ENCODE measurements around the gene SUN1.

DNA sequence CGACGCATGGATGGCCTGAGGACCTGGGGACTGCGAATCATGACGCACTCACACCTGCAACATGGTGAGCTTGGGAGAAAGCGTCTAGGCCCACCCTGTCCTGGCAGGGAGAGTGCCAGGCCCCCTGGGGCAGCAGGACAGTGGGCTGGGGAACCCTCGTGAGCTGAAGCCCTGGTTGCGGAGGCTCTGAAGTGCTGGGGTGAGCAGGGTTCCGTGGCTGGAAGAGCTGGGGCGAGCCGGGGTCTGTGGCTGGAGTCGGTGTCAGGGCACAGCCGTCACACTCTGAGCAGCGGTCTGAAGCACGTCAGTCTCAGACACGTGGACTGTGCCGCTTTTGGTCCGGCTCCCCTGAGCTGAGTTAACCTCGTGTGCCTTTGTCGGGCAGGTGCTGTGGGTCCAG is 4.7 kb downstream of the SUN1 start:
- TF ChIP-seq, protein P1, sequence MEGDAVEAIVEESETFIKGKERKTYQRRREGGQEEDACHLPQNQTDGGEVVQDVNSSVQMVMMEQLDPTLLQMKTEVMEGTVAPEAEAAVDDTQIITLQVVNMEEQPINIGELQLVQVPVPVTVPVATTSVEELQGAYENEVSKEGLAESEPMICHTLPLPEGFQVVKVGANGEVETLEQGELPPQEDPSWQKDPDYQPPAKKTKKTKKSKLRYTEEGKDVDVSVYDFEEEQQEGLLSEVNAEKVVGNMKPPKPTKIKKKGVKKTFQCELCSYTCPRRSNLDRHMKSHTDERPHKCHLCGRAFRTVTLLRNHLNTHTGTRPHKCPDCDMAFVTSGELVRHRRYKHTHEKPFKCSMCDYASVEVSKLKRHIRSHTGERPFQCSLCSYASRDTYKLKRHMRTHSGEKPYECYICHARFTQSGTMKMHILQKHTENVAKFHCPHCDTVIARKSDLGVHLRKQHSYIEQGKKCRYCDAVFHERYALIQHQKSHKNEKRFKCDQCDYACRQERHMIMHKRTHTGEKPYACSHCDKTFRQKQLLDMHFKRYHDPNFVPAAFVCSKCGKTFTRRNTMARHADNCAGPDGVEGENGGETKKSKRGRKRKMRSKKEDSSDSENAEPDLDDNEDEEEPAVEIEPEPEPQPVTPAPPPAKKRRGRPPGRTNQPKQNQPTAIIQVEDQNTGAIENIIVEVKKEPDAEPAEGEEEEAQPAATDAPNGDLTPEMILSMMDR (IDR thresholded peaks at IDR 0.05): no peak
- TF ChIP-seq EP300 (IDR thresholded peaks at IDR 0.05; ENCODE audit: borderline replicate concordance in 1 of 2, low read depth in 1 of 2, low read length in 1 of 2) (no peak), RAD21 (IDR thresholded peaks at IDR 0.05; ENCODE audit: low read length) (no peak), TAF1 (IDR thresholded peaks at IDR 0.05; ENCODE audit: borderline replicate concordance, low read depth, low read length) (no peak), CHD2 (IDR thresholded peaks at IDR 0.05; ENCODE audit: low read length, partially characterized antibody) (no peak), POLR2AphosphoS5 (IDR thresholded peaks at IDR 0.05; ENCODE audit: low read depth, low read length) (no peak), GABPA (IDR thresholded peaks at IDR 0.05; ENCODE audit: low read depth) (no peak)
- TF ChIP-seq, protein P2, sequence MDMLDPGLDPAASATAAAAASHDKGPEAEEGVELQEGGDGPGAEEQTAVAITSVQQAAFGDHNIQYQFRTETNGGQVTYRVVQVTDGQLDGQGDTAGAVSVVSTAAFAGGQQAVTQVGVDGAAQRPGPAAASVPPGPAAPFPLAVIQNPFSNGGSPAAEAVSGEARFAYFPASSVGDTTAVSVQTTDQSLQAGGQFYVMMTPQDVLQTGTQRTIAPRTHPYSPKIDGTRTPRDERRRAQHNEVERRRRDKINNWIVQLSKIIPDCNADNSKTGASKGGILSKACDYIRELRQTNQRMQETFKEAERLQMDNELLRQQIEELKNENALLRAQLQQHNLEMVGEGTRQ (IDR thresholded peaks at IDR 0.05; ENCODE audit: borderline replicate concordance, low read depth, low read length): no peak
- TF ChIP-seq, protein P3, sequence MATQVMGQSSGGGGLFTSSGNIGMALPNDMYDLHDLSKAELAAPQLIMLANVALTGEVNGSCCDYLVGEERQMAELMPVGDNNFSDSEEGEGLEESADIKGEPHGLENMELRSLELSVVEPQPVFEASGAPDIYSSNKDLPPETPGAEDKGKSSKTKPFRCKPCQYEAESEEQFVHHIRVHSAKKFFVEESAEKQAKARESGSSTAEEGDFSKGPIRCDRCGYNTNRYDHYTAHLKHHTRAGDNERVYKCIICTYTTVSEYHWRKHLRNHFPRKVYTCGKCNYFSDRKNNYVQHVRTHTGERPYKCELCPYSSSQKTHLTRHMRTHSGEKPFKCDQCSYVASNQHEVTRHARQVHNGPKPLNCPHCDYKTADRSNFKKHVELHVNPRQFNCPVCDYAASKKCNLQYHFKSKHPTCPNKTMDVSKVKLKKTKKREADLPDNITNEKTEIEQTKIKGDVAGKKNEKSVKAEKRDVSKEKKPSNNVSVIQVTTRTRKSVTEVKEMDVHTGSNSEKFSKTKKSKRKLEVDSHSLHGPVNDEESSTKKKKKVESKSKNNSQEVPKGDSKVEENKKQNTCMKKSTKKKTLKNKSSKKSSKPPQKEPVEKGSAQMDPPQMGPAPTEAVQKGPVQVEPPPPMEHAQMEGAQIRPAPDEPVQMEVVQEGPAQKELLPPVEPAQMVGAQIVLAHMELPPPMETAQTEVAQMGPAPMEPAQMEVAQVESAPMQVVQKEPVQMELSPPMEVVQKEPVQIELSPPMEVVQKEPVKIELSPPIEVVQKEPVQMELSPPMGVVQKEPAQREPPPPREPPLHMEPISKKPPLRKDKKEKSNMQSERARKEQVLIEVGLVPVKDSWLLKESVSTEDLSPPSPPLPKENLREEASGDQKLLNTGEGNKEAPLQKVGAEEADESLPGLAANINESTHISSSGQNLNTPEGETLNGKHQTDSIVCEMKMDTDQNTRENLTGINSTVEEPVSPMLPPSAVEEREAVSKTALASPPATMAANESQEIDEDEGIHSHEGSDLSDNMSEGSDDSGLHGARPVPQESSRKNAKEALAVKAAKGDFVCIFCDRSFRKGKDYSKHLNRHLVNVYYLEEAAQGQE (IDR thresholded peaks at IDR 0.05; ENCODE audit: low read depth, low read length): no peak
